AG10803 (cell line): ENCODE results near the gene PLEKHG3.

Source experiments
- DNase-seq: peaks from one replicate; pipeline ENCODE4 v3.0.0; 2010; ENCODE audit warnings: low read depth
- H3K4me3 ChIP-seq: 2 replicates; pipeline ENCODE4 v1.5.1; 2011; ENCODE audit warnings: mild to moderate bottlenecking, low read length, control low read depth
- TF ChIP-seq, protein P1 (sequence below): conservative IDR thresholded peaks from 2 replicates; pipeline ENCODE4 v1.5.1; 2011; ENCODE audit warnings: mild to moderate bottlenecking, low read length, control low read depth, inconsistent platforms

PLEKHG3 gene

DNA sequence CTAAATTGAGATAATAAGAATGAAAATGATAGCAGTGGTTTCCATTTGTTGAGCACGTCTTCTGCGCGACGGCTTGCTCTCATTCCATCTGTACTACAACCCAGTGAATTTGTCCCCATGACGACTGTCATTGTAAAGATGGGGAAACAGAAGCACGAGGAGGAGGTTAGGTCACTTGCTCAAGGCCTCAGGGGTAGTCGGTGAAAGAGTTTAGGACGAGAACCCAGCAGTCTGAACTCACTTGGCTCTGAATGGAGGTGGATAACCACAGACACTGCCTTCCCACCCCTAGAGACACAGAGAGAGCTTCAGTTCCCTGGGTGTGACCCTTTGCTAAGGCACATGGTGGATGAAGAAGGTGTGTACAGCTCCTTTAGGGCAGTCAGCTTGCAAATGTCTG, 30.9 kb upstream of the PLEKHG3 start:
- no peak for DNase-seq
- TF ChIP-seq, protein P1, sequence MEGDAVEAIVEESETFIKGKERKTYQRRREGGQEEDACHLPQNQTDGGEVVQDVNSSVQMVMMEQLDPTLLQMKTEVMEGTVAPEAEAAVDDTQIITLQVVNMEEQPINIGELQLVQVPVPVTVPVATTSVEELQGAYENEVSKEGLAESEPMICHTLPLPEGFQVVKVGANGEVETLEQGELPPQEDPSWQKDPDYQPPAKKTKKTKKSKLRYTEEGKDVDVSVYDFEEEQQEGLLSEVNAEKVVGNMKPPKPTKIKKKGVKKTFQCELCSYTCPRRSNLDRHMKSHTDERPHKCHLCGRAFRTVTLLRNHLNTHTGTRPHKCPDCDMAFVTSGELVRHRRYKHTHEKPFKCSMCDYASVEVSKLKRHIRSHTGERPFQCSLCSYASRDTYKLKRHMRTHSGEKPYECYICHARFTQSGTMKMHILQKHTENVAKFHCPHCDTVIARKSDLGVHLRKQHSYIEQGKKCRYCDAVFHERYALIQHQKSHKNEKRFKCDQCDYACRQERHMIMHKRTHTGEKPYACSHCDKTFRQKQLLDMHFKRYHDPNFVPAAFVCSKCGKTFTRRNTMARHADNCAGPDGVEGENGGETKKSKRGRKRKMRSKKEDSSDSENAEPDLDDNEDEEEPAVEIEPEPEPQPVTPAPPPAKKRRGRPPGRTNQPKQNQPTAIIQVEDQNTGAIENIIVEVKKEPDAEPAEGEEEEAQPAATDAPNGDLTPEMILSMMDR: no peak

GRCh38 chr14:64673748-64674147, 30.5 kb upstream of the PLEKHG3 start:
- DNase-seq: peak; percentile 8
- H3K4me3 ChIP-seq: no peak overlapping the region
- TF ChIP-seq, protein P1: no peak

More for the DNA sequence above, 30.9 kb upstream of the PLEKHG3 start:
- H3K4me3 ChIP-seq: no peak overlapping the region

DNA sequence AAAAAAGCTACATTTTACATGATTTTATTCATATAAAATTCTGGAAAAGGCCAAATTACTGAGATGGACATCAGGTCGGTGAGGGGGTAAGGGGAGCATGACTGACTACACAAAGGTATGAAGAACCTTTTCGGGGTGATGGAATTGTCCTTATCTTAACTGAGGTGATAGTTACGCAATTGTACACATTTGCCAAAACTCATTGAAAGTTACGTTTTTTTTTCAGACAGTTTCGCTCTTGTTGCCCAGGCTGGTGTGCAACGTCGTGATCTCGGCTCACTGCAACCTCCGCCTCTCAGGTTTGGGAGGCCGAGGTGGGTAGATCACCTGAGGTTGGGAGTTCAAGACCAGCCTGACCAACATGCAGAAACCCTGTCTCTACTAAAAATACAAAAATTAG, 29.4 kb upstream of the PLEKHG3 start:
- no peak for DNase-seq
- TF ChIP-seq, protein P1: no peak
- H3K4me3 ChIP-seq: no peak overlapping the region

DNA sequence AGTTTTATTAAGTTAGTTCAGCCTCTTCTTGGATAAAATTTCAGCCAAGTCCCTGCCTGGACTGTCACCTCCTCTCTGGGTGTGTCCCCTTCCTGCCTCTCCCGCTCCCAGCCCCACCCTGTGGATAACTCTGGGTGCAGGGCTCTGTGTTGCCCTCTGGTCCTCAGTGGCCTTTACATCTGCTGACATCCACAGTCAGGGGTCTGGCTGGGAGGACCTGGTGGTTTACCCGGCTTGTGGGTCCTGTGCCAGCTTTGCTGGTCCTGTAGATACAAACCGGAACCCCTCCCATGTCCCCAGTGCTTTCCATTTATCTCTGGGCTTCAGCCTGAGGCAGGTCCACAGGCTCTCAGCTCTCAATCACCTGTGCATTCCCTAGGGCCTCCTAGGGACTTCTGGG, 28.9 kb upstream of the PLEKHG3 start:
- no peak for DNase-seq
- no peak overlapping the region for H3K4me3 ChIP-seq
- TF ChIP-seq, protein P1: no peak

GRCh38 chr14:64676410-64677008, 27.7 kb upstream of the PLEKHG3 start:
- TF ChIP-seq, protein P1: no peak
- H3K4me3 ChIP-seq: no peak overlapping the region
- DNase-seq: no peak

DNA sequence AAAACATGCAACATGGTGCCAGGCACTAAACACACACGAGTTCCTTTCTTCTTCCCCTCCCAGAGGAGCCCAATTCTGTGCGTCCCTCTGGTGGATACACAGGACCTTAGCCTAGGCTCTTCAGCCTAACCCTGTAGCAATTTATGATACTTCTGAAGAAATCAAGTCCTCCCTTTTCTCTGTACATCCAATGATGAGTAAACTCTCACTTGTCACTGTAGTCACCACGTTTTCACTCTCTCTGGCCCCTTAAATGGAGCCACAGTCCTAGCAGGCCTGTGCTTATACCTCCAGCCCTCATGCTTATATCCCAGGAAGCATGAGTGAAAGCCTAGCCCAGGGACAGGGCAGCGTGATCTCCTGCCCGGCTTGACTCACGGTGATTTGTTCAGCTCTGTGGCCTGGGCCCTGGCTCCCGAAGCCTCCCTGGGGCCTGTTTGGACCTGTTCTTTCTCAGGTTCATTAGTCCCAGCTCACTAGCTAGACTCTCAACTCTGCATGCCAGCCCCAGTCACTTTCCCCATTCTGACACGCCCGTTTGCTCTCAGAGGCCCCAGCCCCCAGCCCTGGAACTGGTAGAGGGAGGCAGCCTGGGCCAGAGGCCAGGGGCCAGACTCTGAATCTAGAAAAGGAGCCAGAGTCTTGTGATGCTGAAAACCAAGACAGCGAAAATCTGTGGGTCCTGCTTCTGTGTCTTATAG, 24.1 kb upstream of the PLEKHG3 start:
- peak; percentile 38 for DNase-seq
- TF ChIP-seq, protein P1: 0 out of 2 replicates have a peak, but pooled peaks have one; percentile 6
- H3K4me3 ChIP-seq: no peak overlapping the region

GRCh38 chr14:64680714-64681065, 23.5 kb upstream of the PLEKHG3 start:
- H3K4me3 ChIP-seq: no peak overlapping the region
- no peak for DNase-seq
- TF ChIP-seq, protein P1: no peak
